MM.1S (cell line): ENCODE data around the gene CACHD1.

Experiments used
- DNase-seq: peaks from one replicate; pipeline ENCODE4 v3.0.0-alpha.2; 2015
- H2AFZ ChIP-seq: fragments of 300-600 bp; sonication (generic); 2 replicates; pipeline ENCODE4 v1.6.0; 2016; ENCODE audit warnings: antibody characterized with exemption, low read length
- H3F3A ChIP-seq: fragments of 300-600 bp; sonication (generic); 2 replicates; pipeline ENCODE4 v1.6.1; 2016; ENCODE audit warnings: mild to moderate bottlenecking, antibody characterized with exemption, low read length, moderate library complexity, mixed read lengths; ENCODE audit not compliant: insufficient read depth
- H3K27ac ChIP-seq: fragments of 300-600 bp; sonication (generic); 2 replicates; pipeline ENCODE4 v1.5.1; 2016; ENCODE audit warnings: mild to moderate bottlenecking, low read length
- H3K27me3 ChIP-seq: fragments of 300-600 bp; sonication (generic); replicated peaks from 2 replicates; pipeline ENCODE4 v1.6.0; 2016; ENCODE audit warnings: low read length; ENCODE audit not compliant: insufficient read depth
- H3K36me3 ChIP-seq: fragments of 300-600 bp; sonication (generic); replicated peaks from 2 replicates; pipeline ENCODE4 v1.6.1; 2016; ENCODE audit warnings: mild to moderate bottlenecking, low read length, mixed read lengths; ENCODE audit not compliant: insufficient read depth
- H3K4me1 ChIP-seq: fragments of 300-600 bp; sonication (generic); 2 replicates; pipeline ENCODE4 v1.6.1; 2016; ENCODE audit warnings: low read length, mixed read lengths
- H3K4me2 ChIP-seq: fragments of 300-600 bp; sonication (generic); 2 replicates; pipeline ENCODE4 v1.6.0; 2016; ENCODE audit warnings: low read depth, low read length
- H3K4me3 ChIP-seq: fragments of 300-600 bp; sonication (generic); 2 replicates; pipeline ENCODE4 v1.5.1; 2016; ENCODE audit warnings: low read length, mixed read lengths
- H3K79me2 ChIP-seq: fragments of 300-600 bp; sonication (generic); 2 replicates; pipeline ENCODE4 v1.6.1; 2016; ENCODE audit warnings: mixed run types, low read length, mixed read lengths
- H3K9ac ChIP-seq: fragments of 300-600 bp; sonication (generic); 2 replicates; pipeline ENCODE4 v1.6.1; 2016; ENCODE audit warnings: low read length, mixed read lengths
- H3K9me2 ChIP-seq: fragments of 300-600 bp; sonication (generic); replicated peaks from 2 replicates; pipeline ENCODE4 v1.6.1; 2016; ENCODE audit warnings: mild to moderate bottlenecking, low read length, mixed read lengths; ENCODE audit not compliant: insufficient read depth
- H3K9me3 ChIP-seq: fragments of 300-600 bp; sonication (generic); replicated peaks from 2 replicates; pipeline ENCODE4 v1.6.1; 2016; ENCODE audit warnings: mild to moderate bottlenecking, low read length, mixed read lengths; ENCODE audit not compliant: insufficient read depth
- H4K20me1 ChIP-seq: fragments of 300-600 bp; sonication (generic); 2 replicates; pipeline ENCODE4 v1.6.1; 2016; ENCODE audit warnings: mild to moderate bottlenecking, low read length, moderate library complexity, mixed read lengths; ENCODE audit not compliant: insufficient read depth
- EZH2 ChIP-seq: fragments of 300-600 bp; sonication (generic); optimal IDR thresholded peaks from 2 replicates; pipeline ENCODE3; 2017; ENCODE audit warnings: low read depth, mild to moderate bottlenecking, antibody characterized with exemption, low read length, mixed read lengths
- EZH2phosphoT487 ChIP-seq: fragments of 300-600 bp; sonication (generic); IDR thresholded peaks from 2 replicates; pipeline ENCODE4 v1.6.1; 2018; ENCODE audit warnings: antibody characterized with exemption, low read length
- TF ChIP-seq, protein P1 (sequence below): fragments of 300-600 bp; sonication (generic); IDR thresholded peaks from 2 replicates; pipeline ENCODE4 v1.5.1; 2016; ENCODE audit warnings: antibody characterized with exemption, low read length, mixed read lengths

CACHD1 gene

DNA sequence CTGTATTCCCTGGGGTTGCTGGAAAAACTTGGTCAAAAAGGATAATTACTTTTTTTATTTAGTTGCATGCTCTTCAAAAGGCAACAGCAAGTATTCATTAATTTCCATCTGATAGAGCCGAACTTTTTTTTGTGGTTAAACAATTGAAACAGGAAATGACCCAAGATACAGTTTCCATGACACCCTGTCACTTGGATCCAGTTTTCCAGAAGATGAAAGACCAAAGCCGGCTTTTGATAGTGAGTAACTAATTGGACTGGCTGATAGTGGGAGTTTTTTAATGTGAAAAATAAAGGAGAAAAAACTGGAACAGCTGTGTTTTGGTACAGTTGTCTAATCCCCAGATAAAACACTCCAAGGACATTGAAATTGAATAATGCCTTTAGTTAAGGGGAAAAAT, 33.0 kb downstream of the CACHD1 start:
- Histone ChIP-seq H3K4me1 (no peaks in the 10 kb centered on the region; the same call in 1 of the 2 replicates), H3F3A (no peaks in the 10 kb centered on the region), H3K27ac (no peak overlapping the region), H3K9ac (no peak overlapping the region), H3K4me2 (no peak overlapping the region), H3K36me3 (no peaks in the 10 kb centered on the region), H3K27me3 (no peaks in the 10 kb centered on the region), H4K20me1 (no peaks in the 10 kb centered on the region), H3K9me3 (no peaks in the 10 kb centered on the region), H3K79me2 (no peaks in the 10 kb centered on the region), H3K4me3 (no peak overlapping the region), H3K9me2 (no peaks in the 10 kb centered on the region), H2AFZ (no peak overlapping the region)
- DNase-seq = no peak
- no peak for TF ChIP-seq EZH2
- TF ChIP-seq, protein P1, sequence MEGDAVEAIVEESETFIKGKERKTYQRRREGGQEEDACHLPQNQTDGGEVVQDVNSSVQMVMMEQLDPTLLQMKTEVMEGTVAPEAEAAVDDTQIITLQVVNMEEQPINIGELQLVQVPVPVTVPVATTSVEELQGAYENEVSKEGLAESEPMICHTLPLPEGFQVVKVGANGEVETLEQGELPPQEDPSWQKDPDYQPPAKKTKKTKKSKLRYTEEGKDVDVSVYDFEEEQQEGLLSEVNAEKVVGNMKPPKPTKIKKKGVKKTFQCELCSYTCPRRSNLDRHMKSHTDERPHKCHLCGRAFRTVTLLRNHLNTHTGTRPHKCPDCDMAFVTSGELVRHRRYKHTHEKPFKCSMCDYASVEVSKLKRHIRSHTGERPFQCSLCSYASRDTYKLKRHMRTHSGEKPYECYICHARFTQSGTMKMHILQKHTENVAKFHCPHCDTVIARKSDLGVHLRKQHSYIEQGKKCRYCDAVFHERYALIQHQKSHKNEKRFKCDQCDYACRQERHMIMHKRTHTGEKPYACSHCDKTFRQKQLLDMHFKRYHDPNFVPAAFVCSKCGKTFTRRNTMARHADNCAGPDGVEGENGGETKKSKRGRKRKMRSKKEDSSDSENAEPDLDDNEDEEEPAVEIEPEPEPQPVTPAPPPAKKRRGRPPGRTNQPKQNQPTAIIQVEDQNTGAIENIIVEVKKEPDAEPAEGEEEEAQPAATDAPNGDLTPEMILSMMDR = no peak
- no peak for TF ChIP-seq EZH2phosphoT487

DNA sequence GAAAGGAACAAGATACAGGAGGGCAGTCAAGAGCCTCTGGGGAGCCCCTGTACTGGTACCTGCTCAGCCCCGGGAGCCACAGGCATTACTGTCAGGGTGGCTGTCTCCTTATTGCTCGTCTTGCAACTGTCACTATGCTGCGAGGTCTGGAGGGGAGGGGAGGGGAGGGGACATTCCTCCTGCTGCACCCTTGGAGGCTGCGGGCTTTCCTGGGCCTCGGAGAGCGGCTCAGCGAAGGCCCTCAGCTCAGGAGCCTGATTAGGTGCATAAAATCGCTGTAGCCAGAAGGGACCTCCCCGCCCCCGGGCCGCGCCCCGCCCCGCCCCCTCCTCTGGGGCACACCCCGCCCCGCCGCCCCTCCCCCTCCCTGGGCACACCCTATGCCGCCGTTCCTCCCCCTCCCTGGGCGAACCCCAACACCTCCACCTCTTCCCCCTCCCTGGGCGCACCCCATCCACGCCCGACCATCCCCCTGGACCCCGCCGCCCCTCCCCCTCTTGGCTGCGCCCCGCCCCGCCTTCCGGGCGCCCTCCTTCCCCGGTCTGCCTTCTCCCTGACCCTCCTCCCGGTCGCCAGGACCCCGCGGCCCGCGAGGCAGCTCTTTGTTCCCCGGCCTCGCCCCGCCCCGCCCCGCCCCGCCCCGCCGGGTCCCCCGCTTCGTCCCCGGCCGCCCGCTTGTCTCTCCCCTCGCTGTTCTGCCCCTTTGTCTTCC, 35.5 kb downstream of the CACHD1 start:
- Histone ChIP-seq H3K4me3 (peak overlapping the region; percentile 60), H3K4me2 (peak overlapping the region; percentile 82), H2AFZ (peak overlapping the region; percentile 66), H3K79me2 (no peaks in the 10 kb centered on the region), H3K4me1 (no peaks in the 10 kb centered on the region; the same call in 1 of the 2 replicates), H3K9me3 (no peaks in the 10 kb centered on the region), H3K9me2 (no peaks in the 10 kb centered on the region), H3K9ac (no peak overlapping the region), H4K20me1 (no peaks in the 10 kb centered on the region), H3K27me3 (no peaks in the 10 kb centered on the region), H3K27ac (no peak overlapping the region), H3K36me3 (no peaks in the 10 kb centered on the region), H3F3A (no peaks in the 10 kb centered on the region)
- TF ChIP-seq EZH2phosphoT487 (no peak), EZH2 (no peak)
- TF ChIP-seq, protein P1 = no peak
- DNase-seq = peak; percentile 27

GRCh38 chr1:64505944-64506655, 36.2 kb downstream of the CACHD1 start:
- no peaks in the 10 kb centered on the region; the same call in 1 of the 2 replicates for H3K4me1 ChIP-seq
- no peaks in the 10 kb centered on the region for H3K36me3 ChIP-seq
- H4K20me1 ChIP-seq = no peaks in the 10 kb centered on the region
- no peak overlapping the region; the same call in 1 of the 2 replicates for H3K4me3 ChIP-seq
- TF ChIP-seq EZH2 (no peak), EZH2phosphoT487 (no peak)
- TF ChIP-seq, protein P1 = no peak
- no peaks in the 10 kb centered on the region for H3K27me3 ChIP-seq
- no peaks in the 10 kb centered on the region for H3K9me3 ChIP-seq
- no peak overlapping the region for H2AFZ ChIP-seq
- H3K9ac ChIP-seq = no peak overlapping the region
- H3K27ac ChIP-seq = no peak overlapping the region
- H3K79me2 ChIP-seq = no peaks in the 10 kb centered on the region
- no peak for DNase-seq
- H3K4me2 ChIP-seq = no peak overlapping the region
- H3K9me2 ChIP-seq = no peaks in the 10 kb centered on the region
- no peaks in the 10 kb centered on the region for H3F3A ChIP-seq
